ENCODE data around the gene SAP30. TPM values are rescaled to one million over a fixed set of nuclear protein-coding genes. Genes with fewer than 3 reads are reported as not detected.
A peak's percentile ranks its signal among the peaks of the same experiment; 100 is the strongest.

SAP30 gene
- total and polyA plus RNA-seq, 2 donors, result 15.5 to 23.8 TPM

DNA sequence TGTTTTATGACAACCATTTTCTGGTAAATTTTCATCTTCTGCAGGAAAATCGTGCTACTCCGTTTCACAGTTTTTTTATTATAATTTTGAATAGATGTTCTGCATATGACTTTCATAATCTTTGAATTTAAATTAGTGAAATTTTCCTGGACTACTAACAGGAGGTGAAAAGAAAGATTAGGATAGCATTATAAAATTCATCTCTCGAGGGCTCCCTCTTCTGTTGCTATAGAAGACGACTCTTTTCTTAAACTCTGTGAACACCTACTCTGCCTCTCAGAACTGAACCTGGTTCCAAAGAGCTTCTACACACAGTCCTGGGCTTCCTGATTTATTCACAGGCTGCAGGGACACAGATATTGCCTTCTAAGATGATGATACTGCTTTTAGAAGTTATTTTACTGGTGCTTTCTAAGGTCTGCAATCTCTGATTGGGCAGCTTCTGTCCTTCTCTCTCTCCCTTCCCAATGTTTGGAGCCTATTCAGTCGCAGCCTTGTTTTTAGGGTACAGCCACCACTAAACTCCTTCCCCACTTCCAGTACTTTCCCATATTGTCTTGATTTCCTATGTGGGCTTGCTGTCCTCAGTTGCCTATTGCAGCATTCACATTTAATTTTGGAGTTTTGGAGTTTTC is 10.1 kb upstream of the SAP30 start:
- Histone ChIP-seq H3K36me3 (ENCODE audit: control insufficient read depth in 2 of 2, insufficient read depth in 2 of 2, low read length in 1 of 2) (no peaks in the 10 kb centered on the region), H3K4me3 (ENCODE audit: low read length in 2 of 2) (no peak overlapping the region), H3K4me1 (ENCODE audit: control insufficient read depth in 2 of 2, insufficient read depth in 2 of 2, low read length in 2 of 2) (peaks cover 0 to 4% of the 10 kb centered on the region in 2 donors), H3K27ac (ENCODE audit: low read depth in 1 of 2, low read length in 1 of 2) (no peak overlapping the region), H3K9me3 (ENCODE audit: control insufficient read depth in 2 of 2, insufficient read depth in 1 of 2, low read length in 1 of 2) (no peaks in the 10 kb centered on the region), H3K27me3 (ENCODE audit: control insufficient read depth in 2 of 2, insufficient read depth in 1 of 2, low read length in 1 of 2) (no peaks in the 10 kb centered on the region)
- WGBS, result 69% methylated on average over 5 of the region's 5 CpGs
- DNase-seq (ENCODE audit: low read depth in 6 of 9, low spot score in 9 of 9), result peak in 1 of 9 donors; percentile 25

DNA sequence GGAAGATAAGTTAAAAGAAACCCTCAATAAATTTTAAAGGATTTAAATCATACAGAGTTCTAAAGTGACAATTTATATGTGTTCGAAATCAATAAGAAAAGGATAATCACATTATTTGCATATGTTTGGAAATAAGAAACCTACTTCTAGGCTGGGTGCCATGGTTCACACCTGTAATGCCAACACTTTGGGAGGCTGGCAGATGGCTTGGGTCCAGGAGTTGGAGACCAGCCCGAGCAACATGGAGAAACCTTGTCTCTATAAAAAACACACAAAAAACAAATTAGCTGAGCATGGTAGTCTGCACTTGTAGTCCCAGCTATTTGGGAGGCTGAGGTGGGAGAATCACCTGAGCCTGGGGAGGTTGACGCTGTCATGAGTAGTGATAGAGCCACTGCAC is 8.1 kb upstream of the SAP30 start:
- H3K4me1 ChIP-seq (ENCODE audit: control insufficient read depth in 2 of 2, insufficient read depth in 2 of 2, low read length in 2 of 2), result peaks cover 0 to 6% of the 10 kb centered on the region in 2 donors
- WGBS, result 97% methylated on average over 3 of the region's 3 CpGs
- H3K36me3 ChIP-seq (ENCODE audit: control insufficient read depth in 2 of 2, insufficient read depth in 2 of 2, low read length in 1 of 2), result no peaks in the 10 kb centered on the region
- no peaks in the 10 kb centered on the region for H3K27me3 ChIP-seq (ENCODE audit: control insufficient read depth in 2 of 2, insufficient read depth in 1 of 2, low read length in 1 of 2)
- no peaks in the 10 kb centered on the region for H3K9me3 ChIP-seq (ENCODE audit: control insufficient read depth in 2 of 2, insufficient read depth in 1 of 2, low read length in 1 of 2)
- no peak for DNase-seq (ENCODE audit: low read depth in 6 of 9, low spot score in 9 of 9)
- H3K4me3 ChIP-seq (ENCODE audit: low read length in 2 of 2), result no peak overlapping the region
- H3K27ac ChIP-seq (ENCODE audit: low read depth in 1 of 2, low read length in 1 of 2), result no peak overlapping the region

DNA sequence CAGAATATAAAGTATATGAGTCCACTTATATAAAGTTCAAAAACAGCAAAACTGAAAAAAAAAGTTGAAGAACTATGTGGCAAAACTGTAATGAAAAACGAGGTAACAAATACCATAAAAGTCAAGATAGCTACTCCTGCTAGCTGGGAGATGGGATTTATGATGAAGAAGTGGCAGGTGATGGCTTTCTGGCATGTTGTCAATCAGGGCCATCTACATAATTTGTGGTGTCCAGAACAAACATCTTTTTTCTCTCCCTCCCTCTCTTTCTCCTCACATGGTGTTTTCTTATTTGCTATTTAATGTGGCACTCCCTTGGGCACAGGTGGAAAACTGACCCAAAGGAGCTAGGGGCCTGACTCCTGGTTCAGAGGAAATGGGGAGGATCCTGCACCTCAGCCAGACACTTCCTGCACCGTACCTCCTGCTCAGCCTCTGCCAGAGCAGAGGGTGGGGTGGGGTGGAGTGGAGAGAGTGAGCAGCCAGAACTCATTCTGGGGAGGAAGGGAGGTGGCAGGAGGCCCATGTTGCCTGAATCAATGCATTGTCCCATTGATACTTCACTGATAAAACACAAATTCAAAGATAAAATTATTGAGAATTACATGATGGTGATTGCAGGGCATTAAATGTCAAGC is 5.3 kb upstream of the SAP30 start:
- 22% methylated on average over 2 of the region's 2 CpGs for WGBS

GRCh38 chr4:173367285-173367684 is 3.5 kb upstream of the SAP30 start:
- peak in 1 of 9 donors; percentile 33 for DNase-seq (ENCODE audit: low read depth in 6 of 9, low spot score in 9 of 9)
- Histone ChIP-seq H3K27ac (ENCODE audit: low read depth in 1 of 2, low read length in 1 of 2) (no peak overlapping the region), H3K4me3 (ENCODE audit: low read length in 2 of 2) (no peak overlapping the region), H3K9me3 (ENCODE audit: control insufficient read depth in 2 of 2, insufficient read depth in 1 of 2, low read length in 1 of 2) (no peaks in the 10 kb centered on the region), H3K4me1 (ENCODE audit: control insufficient read depth in 2 of 2, insufficient read depth in 2 of 2, low read length in 2 of 2) (peaks cover 0 to 10% of the 10 kb centered on the region in 2 donors), H3K36me3 (ENCODE audit: control insufficient read depth in 2 of 2, insufficient read depth in 2 of 2, low read length in 1 of 2) (no peaks in the 10 kb centered on the region), H3K27me3 (ENCODE audit: control insufficient read depth in 2 of 2, insufficient read depth in 1 of 2, low read length in 1 of 2) (no peaks in the 10 kb centered on the region)

More for the DNA sequence above, 5.3 kb upstream of the SAP30 start:
- Histone ChIP-seq H3K4me1 (ENCODE audit: control insufficient read depth in 2 of 2, insufficient read depth in 2 of 2, low read length in 2 of 2) (peaks cover 0 to 10% of the 10 kb centered on the region in 2 donors), H3K27ac (ENCODE audit: low read depth in 1 of 2, low read length in 1 of 2) (no peak overlapping the region), H3K36me3 (ENCODE audit: control insufficient read depth in 2 of 2, insufficient read depth in 2 of 2, low read length in 1 of 2) (no peaks in the 10 kb centered on the region), H3K27me3 (ENCODE audit: control insufficient read depth in 2 of 2, insufficient read depth in 1 of 2, low read length in 1 of 2) (no peaks in the 10 kb centered on the region), H3K4me3 (ENCODE audit: low read length in 2 of 2) (no peak overlapping the region), H3K9me3 (ENCODE audit: control insufficient read depth in 2 of 2, insufficient read depth in 1 of 2, low read length in 1 of 2) (no peaks in the 10 kb centered on the region)
- peak in 2 of 9 donors; percentile 16 to 35 for DNase-seq (ENCODE audit: low read depth in 6 of 9, low spot score in 9 of 9)

DNA sequence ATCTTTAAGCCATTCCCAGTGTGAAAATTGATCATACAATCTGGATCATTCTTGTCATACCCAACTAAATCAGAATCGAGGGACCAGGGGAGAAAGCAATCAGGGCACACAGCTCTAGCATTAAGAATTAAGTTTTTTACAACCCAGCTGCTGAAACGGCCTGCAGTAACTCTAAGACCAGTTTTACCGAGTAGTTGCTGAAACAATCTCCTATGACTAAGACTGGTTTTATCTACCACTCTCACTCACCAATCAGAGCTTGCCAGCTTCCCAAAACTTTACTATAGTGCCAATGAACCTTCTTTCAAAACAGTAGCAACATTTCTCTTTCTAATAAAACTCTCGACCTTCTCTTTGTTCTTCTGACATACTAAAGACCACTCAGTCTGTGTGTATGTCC is 2.8 kb upstream of the SAP30 start:
- H3K4me1 ChIP-seq (ENCODE audit: control insufficient read depth in 2 of 2, insufficient read depth in 2 of 2, low read length in 2 of 2), result peaks cover 0 to 14% of the 10 kb centered on the region in 2 donors
- no peaks in the 10 kb centered on the region for H3K36me3 ChIP-seq (ENCODE audit: control insufficient read depth in 2 of 2, insufficient read depth in 2 of 2, low read length in 1 of 2)
- H3K27ac ChIP-seq (ENCODE audit: low read depth in 1 of 2, low read length in 1 of 2), result no peak overlapping the region
- H3K4me3 ChIP-seq (ENCODE audit: low read length in 2 of 2), result no peak overlapping the region
- H3K27me3 ChIP-seq (ENCODE audit: control insufficient read depth in 2 of 2, insufficient read depth in 1 of 2, low read length in 1 of 2), result no peaks in the 10 kb centered on the region
- DNase-seq (ENCODE audit: low read depth in 6 of 9, low spot score in 9 of 9), result no peak
- 92% methylated on average over 4 of the region's 4 CpGs for WGBS
- no peaks in the 10 kb centered on the region for H3K9me3 ChIP-seq (ENCODE audit: control insufficient read depth in 2 of 2, insufficient read depth in 1 of 2, low read length in 1 of 2)

DNA sequence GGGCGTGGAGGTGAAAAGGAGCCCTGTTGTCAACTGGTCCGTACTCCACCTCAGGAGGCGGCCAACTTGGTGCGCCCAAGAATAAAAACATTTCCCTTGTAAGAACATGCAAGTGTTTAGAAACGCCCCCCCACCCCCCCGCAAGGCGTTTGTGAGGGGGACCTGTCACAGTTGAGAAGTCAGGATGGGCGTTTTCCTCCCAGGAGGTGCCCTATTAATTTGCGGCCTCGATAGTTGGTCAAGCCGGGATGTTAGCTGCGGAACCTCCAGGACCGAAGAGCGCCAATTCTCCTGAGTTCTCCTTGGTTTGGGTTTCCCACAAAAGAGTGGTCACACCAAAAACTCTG is 651 bp upstream of the SAP30 start:
- Histone ChIP-seq H3K4me1 (ENCODE audit: control insufficient read depth in 2 of 2, insufficient read depth in 2 of 2, low read length in 2 of 2) (peaks cover 0 to 15% of the 10 kb centered on the region in 2 donors), H3K27ac (ENCODE audit: low read depth in 1 of 2, low read length in 1 of 2) (peak overlapping the region; percentile 95 to 98), H3K9me3 (ENCODE audit: control insufficient read depth in 2 of 2, insufficient read depth in 1 of 2, low read length in 1 of 2) (no peaks in the 10 kb centered on the region), H3K36me3 (ENCODE audit: control insufficient read depth in 2 of 2, insufficient read depth in 2 of 2, low read length in 1 of 2) (no peaks in the 10 kb centered on the region), H3K27me3 (ENCODE audit: control insufficient read depth in 2 of 2, insufficient read depth in 1 of 2, low read length in 1 of 2) (no peaks in the 10 kb centered on the region), H3K4me3 (ENCODE audit: low read length in 2 of 2) (peak overlapping the region; percentile 88 to 90)
- under 1% methylated on average over 14 of the region's 14 CpGs for WGBS
- DNase-seq (ENCODE audit: low read depth in 6 of 9, low spot score in 9 of 9), result no peak

- H3K4me1 ChIP-seq (ENCODE audit: control insufficient read depth in 2 of 2, insufficient read depth in 2 of 2, low read length in 2 of 2), result peaks cover 0 to 10% of the 10 kb centered on the region in 2 donors
Measured at GRCh38 chr4:173371292-173372192, 788 bp downstream of the SAP30 start.

GRCh38 chr4:173374588-173374987 is 3.8 kb downstream of the SAP30 start:
- no peaks in the 10 kb centered on the region for H3K9me3 ChIP-seq (ENCODE audit: control insufficient read depth in 2 of 2, insufficient read depth in 1 of 2, low read length in 1 of 2)
- no peak for DNase-seq (ENCODE audit: low read depth in 6 of 9, low spot score in 9 of 9)
- H3K27me3 ChIP-seq (ENCODE audit: control insufficient read depth in 2 of 2, insufficient read depth in 1 of 2, low read length in 1 of 2), result no peaks in the 10 kb centered on the region
- no peak overlapping the region for H3K27ac ChIP-seq (ENCODE audit: low read depth in 1 of 2, low read length in 1 of 2)
- 98% methylated on average over 2 of the region's 2 CpGs for WGBS
- H3K4me3 ChIP-seq (ENCODE audit: low read length in 2 of 2), result no peak overlapping the region
- peaks cover 0 to 4% of the 10 kb centered on the region in 2 donors for H3K36me3 ChIP-seq (ENCODE audit: control insufficient read depth in 2 of 2, insufficient read depth in 2 of 2, low read length in 1 of 2)
- peaks cover 0 to 6% of the 10 kb centered on the region in 2 donors for H3K4me1 ChIP-seq (ENCODE audit: control insufficient read depth in 2 of 2, insufficient read depth in 2 of 2, low read length in 2 of 2)

More at GRCh38 chr4:173371292-173372192, 788 bp downstream of the SAP30 start:
- peaks cover 0 to 4% of the 10 kb centered on the region in 2 donors for H3K36me3 ChIP-seq (ENCODE audit: control insufficient read depth in 2 of 2, insufficient read depth in 2 of 2, low read length in 1 of 2)
- H3K27me3 ChIP-seq (ENCODE audit: control insufficient read depth in 2 of 2, insufficient read depth in 1 of 2, low read length in 1 of 2), result no peaks in the 10 kb centered on the region
- peak overlapping the region; percentile 88 to 90 for H3K4me3 ChIP-seq (ENCODE audit: low read length in 2 of 2)
- DNase-seq (ENCODE audit: low read depth in 6 of 9, low spot score in 9 of 9), result peak; percentile 24 to 77 (median 48)
- under 1% methylated on average over 68 of the region's 68 CpGs for WGBS
- peak overlapping the region; percentile 82 to 90 for H3K27ac ChIP-seq (ENCODE audit: low read depth in 1 of 2, low read length in 1 of 2)
- no peaks in the 10 kb centered on the region for H3K9me3 ChIP-seq (ENCODE audit: control insufficient read depth in 2 of 2, insufficient read depth in 1 of 2, low read length in 1 of 2)

GRCh38 chr4:173379929-173380328 is 9.2 kb downstream of the SAP30 start:
- Histone ChIP-seq H3K36me3 (ENCODE audit: control insufficient read depth in 2 of 2, insufficient read depth in 2 of 2, low read length in 1 of 2) (peaks cover 0 to 4% of the 10 kb centered on the region in 2 donors), H3K4me1 (ENCODE audit: control insufficient read depth in 2 of 2, insufficient read depth in 2 of 2, low read length in 2 of 2) (no peaks in the 10 kb centered on the region), H3K4me3 (ENCODE audit: low read length in 2 of 2) (no peak overlapping the region), H3K27ac (ENCODE audit: low read depth in 1 of 2, low read length in 1 of 2) (no peak overlapping the region), H3K9me3 (ENCODE audit: control insufficient read depth in 2 of 2, insufficient read depth in 1 of 2, low read length in 1 of 2) (no peaks in the 10 kb centered on the region), H3K27me3 (ENCODE audit: control insufficient read depth in 2 of 2, insufficient read depth in 1 of 2, low read length in 1 of 2) (no peaks in the 10 kb centered on the region)
- WGBS, result 97% methylated on average over 3 of the region's 3 CpGs
- no peak for DNase-seq (ENCODE audit: low read depth in 6 of 9, low spot score in 9 of 9)

Data from thymus (tissue), 11 donors.